Subcutaneous preadipocyte (primary cell): ENCODE data around the gene RPP14. TPM values are rescaled to one million over a fixed set of nuclear protein-coding genes. Genes with fewer than 3 reads are reported as not detected.

Experiments used
- small RNA-seq: library from RNA; depleted of rRNA; stranded (forward); fragments of <200 nt; gene quantifications from one replicate; pipeline ENCODE3, GENCODE V24; 2012
- total RNA-seq: library from RNA; depleted of rRNA; stranded (reverse); fragments of >200 nt; gene quantifications from 2 replicates; pipeline ENCODE4 v1.2.3, GENCODE V29; 2012

RPP14 gene
- total RNA-seq: 9.9 and 16.0 TPM in 2 replicates

DNA sequence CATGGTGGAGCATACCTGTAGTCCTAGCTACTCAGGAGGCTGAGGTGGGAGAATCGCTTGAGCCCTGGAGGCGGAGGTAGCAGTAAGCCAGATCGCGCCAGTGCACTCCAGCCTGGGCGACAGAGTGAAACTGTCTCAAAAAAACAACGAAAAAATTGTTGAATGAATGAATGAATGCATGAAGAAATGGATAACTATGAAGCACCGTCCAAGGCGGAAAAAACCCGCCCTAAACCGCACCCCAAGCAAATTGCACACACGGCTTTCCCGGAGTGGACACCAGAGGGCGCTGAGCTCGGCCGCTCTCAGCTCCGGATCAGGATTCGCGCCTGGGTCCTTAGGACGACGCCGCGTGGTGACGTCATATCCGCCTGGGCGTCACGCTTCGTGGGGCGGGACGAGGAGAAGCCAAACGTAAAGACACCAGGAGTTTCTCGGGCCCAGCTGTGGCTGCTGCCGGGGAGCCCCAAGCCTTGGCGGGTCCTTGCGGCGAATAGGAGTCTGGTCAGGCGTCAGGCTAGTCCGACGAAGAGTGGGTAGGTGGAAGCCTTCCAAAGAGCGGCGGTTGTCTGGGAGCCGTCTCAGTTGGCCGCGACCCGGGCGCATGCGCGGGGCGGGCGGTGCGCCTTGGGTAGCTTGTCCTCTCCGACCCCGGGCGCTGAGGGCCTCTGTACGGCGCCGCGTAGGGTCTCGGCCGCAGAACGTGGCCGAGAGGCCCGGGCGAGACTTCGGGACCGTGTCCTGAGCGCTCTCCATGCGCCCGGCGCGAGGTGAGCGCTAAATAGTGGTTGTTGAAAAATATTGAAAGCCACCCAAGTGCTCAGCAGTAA is at the start of gene RPP14, which contains the start of gene HTD2:
RPP14 (plus strand) TSS at position 364 of the 830 bp plus-strand sequence. CDS start 4,085 bp downstream, outside the sequence.
HTD2 (plus strand) TSS at position 639 of the 830 bp plus-strand sequence. CDS start 11,094 bp downstream, outside the sequence.

DNA sequence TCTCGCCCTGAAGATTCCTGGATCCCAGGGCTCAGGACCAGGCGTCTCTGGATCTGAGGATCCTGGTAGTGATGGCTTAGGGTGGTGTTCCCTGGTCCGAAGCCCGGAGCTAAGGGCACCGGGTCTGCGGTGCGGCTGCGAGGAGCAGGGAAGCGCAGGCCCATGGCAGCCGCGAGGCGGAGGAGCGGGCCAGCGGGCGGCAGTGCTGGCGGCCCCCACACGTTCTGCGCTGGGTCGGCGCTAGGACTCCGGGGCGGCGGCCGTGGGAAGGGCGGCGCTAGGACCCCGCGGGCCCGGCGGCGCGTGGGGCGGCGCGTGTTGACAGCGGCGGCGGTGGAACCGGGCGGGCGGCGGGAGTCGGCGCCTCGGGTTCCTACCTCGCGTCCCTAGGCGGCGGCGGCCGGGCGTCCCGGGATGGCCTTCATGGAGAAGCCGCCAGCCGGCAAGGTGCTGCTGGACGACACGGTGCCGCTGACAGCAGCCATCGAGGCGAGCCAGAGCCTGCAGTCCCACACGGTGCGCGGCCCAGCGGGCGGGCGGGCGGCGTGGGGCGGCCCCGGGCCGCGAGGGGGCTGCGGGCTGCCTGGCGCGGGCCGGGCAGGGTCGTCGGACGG is 26.6 kb downstream of the RPP14 start, which contains the start of gene PXK:
PXK (plus strand) TSS at position 318 of the 614 bp plus-strand sequence; CDS start at position 415, 97 bp downstream.

Small RNA genes lying within 50 kb of the gene (small RNA-seq; reads per million reads assigned to genes)
- gene AC098479.1: not detected

Other genes starting within 250 kb of the RPP14 start
- gene DNASE1L3, start 95.3 kb upstream of the RPP14 start, total RNA-seq: 0.59 and 1.5 TPM in 2 replicates
- gene ABHD6, start 68.5 kb upstream of the RPP14 start, total RNA-seq: 7.4 and 8.5 TPM in 2 replicates
- gene HTD2, start 275 bp downstream of the RPP14 start, total RNA-seq: 5.1 and 5.3 TPM in 2 replicates
- gene PXK, start 26.6 kb downstream of the RPP14 start, total RNA-seq: 40.1 and 40.4 TPM in 2 replicates
- gene PDHB, start 127.6 kb downstream of the RPP14 start, total RNA-seq: 46.3 and 49.5 TPM in 2 replicates
- 6.2 and 8.4 TPM in 2 replicates for gene KCTD6, start 185.9 kb downstream of the RPP14 start, total RNA-seq
- 13.1 and 28.7 TPM in 2 replicates for gene ACOX2, start 230.9 kb downstream of the RPP14 start, total RNA-seq